ENCODE data around the gene PTPRC. TPM values are rescaled to one million over a fixed set of nuclear protein-coding genes. Genes with fewer than 3 reads are reported as not detected.

Gene PTPRC
- total and polyA plus RNA-seq, 12 donors, result 1.0 to 62.7 (median 5.3) TPM

DNA sequence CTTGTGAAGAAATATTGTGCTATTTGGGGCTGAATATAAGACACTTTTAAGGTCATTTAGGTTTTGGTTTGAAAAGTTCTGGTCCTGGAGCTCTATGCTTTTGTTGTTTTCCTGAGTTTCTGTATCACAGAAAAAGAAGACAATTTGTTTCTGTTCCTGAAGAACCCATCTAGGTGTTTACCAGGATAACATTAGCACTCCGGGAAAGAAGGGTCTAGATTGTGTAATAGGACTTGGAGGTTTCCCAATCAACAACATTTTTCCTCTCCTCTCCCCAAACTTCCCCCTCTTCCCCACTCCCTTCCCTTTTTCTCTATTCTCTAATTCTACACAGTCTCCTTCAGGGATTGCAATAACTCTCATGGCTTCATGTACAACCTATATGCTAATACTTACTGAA, 78.7 kb downstream of the PTPRC start:
- intact Hi-C loops (cut with DNase I), result no loop called here
- WGBS, 2 donors, result 70 to 87% methylated on average over 1 of the region's 1 CpG
- TF ChIP-seq, protein P1, sequence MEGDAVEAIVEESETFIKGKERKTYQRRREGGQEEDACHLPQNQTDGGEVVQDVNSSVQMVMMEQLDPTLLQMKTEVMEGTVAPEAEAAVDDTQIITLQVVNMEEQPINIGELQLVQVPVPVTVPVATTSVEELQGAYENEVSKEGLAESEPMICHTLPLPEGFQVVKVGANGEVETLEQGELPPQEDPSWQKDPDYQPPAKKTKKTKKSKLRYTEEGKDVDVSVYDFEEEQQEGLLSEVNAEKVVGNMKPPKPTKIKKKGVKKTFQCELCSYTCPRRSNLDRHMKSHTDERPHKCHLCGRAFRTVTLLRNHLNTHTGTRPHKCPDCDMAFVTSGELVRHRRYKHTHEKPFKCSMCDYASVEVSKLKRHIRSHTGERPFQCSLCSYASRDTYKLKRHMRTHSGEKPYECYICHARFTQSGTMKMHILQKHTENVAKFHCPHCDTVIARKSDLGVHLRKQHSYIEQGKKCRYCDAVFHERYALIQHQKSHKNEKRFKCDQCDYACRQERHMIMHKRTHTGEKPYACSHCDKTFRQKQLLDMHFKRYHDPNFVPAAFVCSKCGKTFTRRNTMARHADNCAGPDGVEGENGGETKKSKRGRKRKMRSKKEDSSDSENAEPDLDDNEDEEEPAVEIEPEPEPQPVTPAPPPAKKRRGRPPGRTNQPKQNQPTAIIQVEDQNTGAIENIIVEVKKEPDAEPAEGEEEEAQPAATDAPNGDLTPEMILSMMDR (IDR thresholded peaks at IDR 0.05), result no peak
- Histone ChIP-seq H3K36me3 (peaks cover 0 to 87% (median 0%) of the 10 kb centered on the region in 9 donors), H3K9me3 (no peaks in the 10 kb centered on the region), H3K27ac (no peak overlapping the region), H3K27me3 (no peaks in the 10 kb centered on the region), H3K4me1 (no peaks in the 10 kb centered on the region), H3K4me3 (no peak overlapping the region)
- DNase-seq, result no peak
- no peak for ATAC-seq

DNA sequence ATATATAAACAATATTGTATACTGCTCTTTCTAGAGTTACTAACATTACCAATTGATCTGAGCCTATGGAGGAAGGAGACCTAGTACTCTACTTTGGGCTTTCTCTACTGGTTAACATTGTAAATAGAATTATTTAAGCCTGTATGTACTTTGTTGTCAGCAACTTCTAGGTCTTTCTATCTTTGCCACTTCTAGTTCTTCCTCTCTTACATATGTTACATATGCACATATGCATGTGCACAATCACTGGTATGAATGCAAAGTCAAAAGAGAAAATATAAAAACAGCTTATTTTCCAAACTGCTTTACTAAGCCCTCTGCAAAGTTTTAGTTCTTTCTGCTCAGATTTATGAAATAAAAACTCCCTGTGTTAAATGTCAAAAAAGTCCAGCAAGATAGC, 84.3 kb downstream of the PTPRC start:
- peaks cover 0 to 86% (median 0%) of the 10 kb centered on the region in 9 donors for H3K36me3 ChIP-seq
- DNase-seq, result no peak
- no peak overlapping the region for H3K27ac ChIP-seq
- no peak overlapping the region for H3K4me3 ChIP-seq
- H3K9me3 ChIP-seq, result no peaks in the 10 kb centered on the region
- no peaks in the 10 kb centered on the region for H3K27me3 ChIP-seq
- intact Hi-C loops (cut with DNase I), result no loop called here
- TF ChIP-seq, protein P1 (IDR thresholded peaks at IDR 0.05), result no peak
- no peaks in the 10 kb centered on the region for H3K4me1 ChIP-seq
- no peak for ATAC-seq

DNA sequence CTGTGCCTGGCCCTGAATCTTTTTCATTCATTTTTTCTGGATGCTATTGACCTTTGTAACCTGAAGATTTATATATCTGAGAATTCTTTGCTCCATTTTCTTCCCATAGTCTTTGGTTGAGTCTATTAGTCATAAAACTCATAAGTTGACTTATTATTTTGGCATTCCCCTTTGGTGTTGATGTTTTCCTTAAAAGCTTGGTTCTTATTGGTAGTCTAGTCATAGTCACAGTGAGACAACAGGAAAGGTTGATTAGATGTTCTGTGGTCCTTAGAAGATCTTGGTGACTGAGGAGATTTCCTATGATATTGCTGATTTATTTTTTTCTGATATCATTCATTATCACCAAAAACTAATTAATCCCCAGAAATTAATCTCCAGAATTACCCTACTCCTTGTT, 86.2 kb downstream of the PTPRC start:
- H3K27ac ChIP-seq, result no peak overlapping the region
- TF ChIP-seq, protein P1 (IDR thresholded peaks at IDR 0.05), result no peak
- no peaks in the 10 kb centered on the region for H3K9me3 ChIP-seq
- intact Hi-C loops (cut with DNase I), result no loop called here
- H3K36me3 ChIP-seq, result peaks cover 0 to 86% (median 0%) of the 10 kb centered on the region in 9 donors
- DNase-seq (no peak), ATAC-seq (no peak)
- no peaks in the 10 kb centered on the region for H3K27me3 ChIP-seq
- no peak overlapping the region for H3K4me3 ChIP-seq
- no peaks in the 10 kb centered on the region for H3K4me1 ChIP-seq

DNA sequence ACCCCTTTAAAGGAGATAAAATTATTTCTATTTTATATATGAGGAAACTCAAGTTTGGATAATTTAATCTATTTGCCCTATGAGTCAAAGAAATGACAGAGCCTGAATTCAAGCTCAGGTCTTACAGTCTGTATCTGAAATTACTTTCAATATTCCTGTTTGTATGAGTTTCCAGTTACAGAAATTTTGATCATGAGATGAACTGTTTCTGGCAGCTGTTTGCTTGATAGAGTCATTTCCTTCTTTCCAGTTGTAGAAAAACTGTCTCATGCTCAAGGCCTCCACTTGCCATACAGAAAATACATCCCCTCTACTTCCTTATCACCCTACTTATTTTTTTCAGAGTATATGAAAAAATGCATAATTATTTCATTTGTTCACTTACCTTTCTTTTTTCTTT, 87.6 kb downstream of the PTPRC start:
- TF ChIP-seq, protein P1 (IDR thresholded peaks at IDR 0.05), result no peak
- no peak for DNase-seq
- Histone ChIP-seq H3K4me1 (no peaks in the 10 kb centered on the region), H3K9me3 (no peaks in the 10 kb centered on the region), H3K4me3 (no peak overlapping the region), H3K36me3 (peaks cover 0 to 90% (median 0%) of the 10 kb centered on the region in 9 donors), H3K27me3 (no peaks in the 10 kb centered on the region), H3K27ac (no peak overlapping the region)
- ATAC-seq, result no peak
- intact Hi-C loops (cut with DNase I), result no loop called here

Data from heart right ventricle (tissue), 16 donors.